SU-DHL-6 (cell line): ENCODE data around the gene CCDC9B.

Experiments used
- EZH2phosphoT487 ChIP-seq: fragments of 200-600 bp; sonication (generic), shearing (Covaris generic); conservative IDR thresholded peaks from 2 replicates; pipeline ENCODE4 v1.6.1; 2018; ENCODE audit warnings: mild to moderate bottlenecking, antibody characterized with exemption, low read length, moderate library complexity, mixed read lengths
- TF ChIP-seq, protein P1 (sequence below): fragments of 200-600 bp; sonication (generic); IDR thresholded peaks from one replicate; pipeline ENCODE4 v1.5.1; 2017; ENCODE audit warnings: antibody characterized with exemption, mild to moderate bottlenecking, low read length, moderate library complexity; ENCODE audit not compliant: insufficient read depth, poor library complexity, severe bottlenecking

DNA sequence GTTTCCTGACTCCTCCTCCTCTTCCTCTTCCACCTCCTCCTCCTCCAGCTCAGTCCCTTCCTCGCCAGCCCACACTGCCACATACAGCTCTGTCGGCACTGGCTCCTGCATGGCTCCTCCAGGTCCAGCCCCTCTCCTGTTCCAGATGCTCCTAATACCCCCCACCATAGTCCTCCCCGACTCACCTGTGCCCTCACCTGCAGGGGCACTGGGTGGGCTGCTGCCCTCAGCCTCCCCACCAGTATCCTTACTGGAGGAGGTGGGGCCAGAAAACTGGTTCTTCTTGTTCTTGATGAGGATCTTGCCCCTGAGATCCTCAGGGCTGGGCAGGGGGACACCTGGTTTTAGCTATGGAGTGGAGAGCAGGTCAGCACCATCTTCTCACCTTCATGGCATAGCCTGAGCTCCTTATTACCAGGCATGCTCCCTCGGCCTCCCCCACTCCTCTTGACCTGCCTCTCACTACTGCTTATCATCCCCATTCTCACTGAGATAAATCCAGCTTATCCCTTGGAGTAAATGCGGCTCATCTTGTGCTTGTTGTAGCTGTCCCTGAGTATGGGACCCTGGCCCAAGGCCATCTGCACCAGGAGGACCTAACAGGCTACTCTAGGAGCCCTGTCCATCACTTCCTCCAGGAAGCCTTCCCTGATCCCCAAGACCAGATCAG, 44.0 kb downstream of the CCDC9B start:
- TF ChIP-seq, protein P1, sequence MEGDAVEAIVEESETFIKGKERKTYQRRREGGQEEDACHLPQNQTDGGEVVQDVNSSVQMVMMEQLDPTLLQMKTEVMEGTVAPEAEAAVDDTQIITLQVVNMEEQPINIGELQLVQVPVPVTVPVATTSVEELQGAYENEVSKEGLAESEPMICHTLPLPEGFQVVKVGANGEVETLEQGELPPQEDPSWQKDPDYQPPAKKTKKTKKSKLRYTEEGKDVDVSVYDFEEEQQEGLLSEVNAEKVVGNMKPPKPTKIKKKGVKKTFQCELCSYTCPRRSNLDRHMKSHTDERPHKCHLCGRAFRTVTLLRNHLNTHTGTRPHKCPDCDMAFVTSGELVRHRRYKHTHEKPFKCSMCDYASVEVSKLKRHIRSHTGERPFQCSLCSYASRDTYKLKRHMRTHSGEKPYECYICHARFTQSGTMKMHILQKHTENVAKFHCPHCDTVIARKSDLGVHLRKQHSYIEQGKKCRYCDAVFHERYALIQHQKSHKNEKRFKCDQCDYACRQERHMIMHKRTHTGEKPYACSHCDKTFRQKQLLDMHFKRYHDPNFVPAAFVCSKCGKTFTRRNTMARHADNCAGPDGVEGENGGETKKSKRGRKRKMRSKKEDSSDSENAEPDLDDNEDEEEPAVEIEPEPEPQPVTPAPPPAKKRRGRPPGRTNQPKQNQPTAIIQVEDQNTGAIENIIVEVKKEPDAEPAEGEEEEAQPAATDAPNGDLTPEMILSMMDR: no peak
- no peak for TF ChIP-seq EZH2phosphoT487
